ENCODE results near the gene CNKSR1.

GRCh38 chr1:26134466-26134865, 42.8 kb upstream of the CNKSR1 start:
- TF ChIP-seq, protein P1, sequence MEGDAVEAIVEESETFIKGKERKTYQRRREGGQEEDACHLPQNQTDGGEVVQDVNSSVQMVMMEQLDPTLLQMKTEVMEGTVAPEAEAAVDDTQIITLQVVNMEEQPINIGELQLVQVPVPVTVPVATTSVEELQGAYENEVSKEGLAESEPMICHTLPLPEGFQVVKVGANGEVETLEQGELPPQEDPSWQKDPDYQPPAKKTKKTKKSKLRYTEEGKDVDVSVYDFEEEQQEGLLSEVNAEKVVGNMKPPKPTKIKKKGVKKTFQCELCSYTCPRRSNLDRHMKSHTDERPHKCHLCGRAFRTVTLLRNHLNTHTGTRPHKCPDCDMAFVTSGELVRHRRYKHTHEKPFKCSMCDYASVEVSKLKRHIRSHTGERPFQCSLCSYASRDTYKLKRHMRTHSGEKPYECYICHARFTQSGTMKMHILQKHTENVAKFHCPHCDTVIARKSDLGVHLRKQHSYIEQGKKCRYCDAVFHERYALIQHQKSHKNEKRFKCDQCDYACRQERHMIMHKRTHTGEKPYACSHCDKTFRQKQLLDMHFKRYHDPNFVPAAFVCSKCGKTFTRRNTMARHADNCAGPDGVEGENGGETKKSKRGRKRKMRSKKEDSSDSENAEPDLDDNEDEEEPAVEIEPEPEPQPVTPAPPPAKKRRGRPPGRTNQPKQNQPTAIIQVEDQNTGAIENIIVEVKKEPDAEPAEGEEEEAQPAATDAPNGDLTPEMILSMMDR (IDR thresholded peaks at IDR 0.05), result no peak
- TF ChIP-seq POLR2AphosphoS5 (IDR thresholded peaks at IDR 0.05; ENCODE audit: insufficient read depth in 1 of 2, low read depth in 1 of 2), result no peak
